Activated naive CD4-positive, alpha-beta T cell treated with anti-CD3 and anti-CD28 coated beads, Interleukin-2, amount 50 U/mL, for 72 hours (primary cell): ENCODE results near the gene DGKA. TPM values are rescaled to one million over a fixed set of nuclear protein-coding genes. Genes with fewer than 3 reads are reported as not detected.
A peak's percentile ranks its signal among the peaks of the same experiment; 100 is the strongest.
"Not testable (repeated sequence)": the region's sequence is repeated elsewhere in the genome, so short reads cannot be mapped to it uniquely, and the experiment has no call there.

Experiments
- ATAC-seq, 2 donors: fragments of 150-1000 bp; cut with Tn5 transposase; 2 replicates each; pipeline ENCODE4 v1.10.0; 2021; ENCODE audit warnings: mild to moderate bottlenecking in 2 of 2, moderate library complexity in 2 of 2
- DNase-seq, 2 donors: peaks; one replicate each; pipeline ENCODE4 v3.0.0; 2021 to 2022; ENCODE audit warnings: low spot score in 2 of 2
- H3K27ac Mint-ChIP-seq, 2 donors: one replicate each; pipeline ENCODE4 v1.8.0; 2022; ENCODE audit warnings: mild to moderate bottlenecking in 2 of 2, mixed read lengths in 2 of 2
- H3K36me3 Mint-ChIP-seq, 2 donors: one replicate each; pipeline ENCODE4 v1.8.0; 2022; ENCODE audit warnings: mixed read lengths in 2 of 2
- H3K9me3 Mint-ChIP-seq, 2 donors: one replicate each; pipeline ENCODE4 v1.8.0; 2022; ENCODE audit warnings: mixed read lengths in 2 of 2
- total RNA-seq, 2 donors: library from RNA; stranded (reverse); gene quantifications; one replicate each; pipeline ENCODE4 v1.2.3, GENCODE V29; 2022

Gene DGKA
- 100 to 1,000 TPM; 386 to 441 TPM for total RNA-seq

- DNase-seq (peak; percentile 81 to 83), ATAC-seq (peak; percentile 40 to 60)
- peak within 1 kb of the TSS; percentile 97 to 100 for H3K27ac Mint-ChIP-seq
- peaks cover 39 to 51% of the 10 kb centered on the region in 2 donors for H3K36me3 Mint-ChIP-seq
- no peaks in the 10 kb centered on the region for H3K9me3 Mint-ChIP-seq
Observed at GRCh38 chr12:55930771-55931316, at the start of gene DGKA. DGKA (plus strand) TSS chr12:55931162; CDS start chr12:55936504, 5,342 bp downstream.

- DNase-seq, result no peak
- no peak for ATAC-seq
- no peaks in the 10 kb centered on the region for H3K9me3 Mint-ChIP-seq
- H3K36me3 Mint-ChIP-seq, result no peaks in the 10 kb centered on the region
- no peak overlapping the region for H3K27ac Mint-ChIP-seq
Observed at GRCh38 chr12:55885113-55885512, 45.8 kb upstream of the DGKA start.

GRCh38 chr12:55891310-55891709 lies 39.7 kb upstream of the DGKA start:
- H3K27ac Mint-ChIP-seq, result no peak overlapping the region
- no peak for ATAC-seq
- H3K36me3 Mint-ChIP-seq, result no peaks in the 10 kb centered on the region

DNA sequence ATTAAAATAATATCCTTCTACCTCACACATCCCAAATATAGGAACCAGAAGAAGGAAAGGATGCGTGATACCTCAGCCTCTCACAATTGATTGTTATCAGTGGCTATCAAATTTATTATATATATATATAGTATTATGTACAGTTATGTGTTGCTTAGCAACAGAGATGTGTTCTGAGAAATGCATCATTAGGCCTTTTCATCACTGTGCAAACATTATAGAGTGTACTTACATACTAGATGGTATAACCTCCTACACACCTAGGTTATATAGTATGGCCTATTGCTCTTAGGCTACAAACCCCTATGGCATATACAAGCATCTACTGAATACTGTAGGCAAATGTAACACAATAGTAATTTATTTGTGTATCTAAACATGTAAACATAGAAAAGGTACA lies 37.2 kb upstream of the DGKA start:
- Mint-ChIP-seq H3K9me3 (no peaks in the 10 kb centered on the region), H3K36me3 (no peaks in the 10 kb centered on the region), H3K27ac (no peak overlapping the region)
- DNase-seq (no peak), ATAC-seq (no peak)

More at GRCh38 chr12:55891310-55891709, 39.7 kb upstream of the DGKA start:
- no peaks in the 10 kb centered on the region for H3K9me3 Mint-ChIP-seq
- no peak for DNase-seq

GRCh38 chr12:55899082-55899481 lies 31.9 kb upstream of the DGKA start:
- Mint-ChIP-seq H3K27ac (peak overlapping the region; percentile 46 to 60), H3K36me3 (no peaks in the 10 kb centered on the region), H3K9me3 (no peaks in the 10 kb centered on the region)
- DNase-seq, result peak in 1 of 2 donors; percentile 31
- ATAC-seq, result peak; percentile 97 to 99

DNA sequence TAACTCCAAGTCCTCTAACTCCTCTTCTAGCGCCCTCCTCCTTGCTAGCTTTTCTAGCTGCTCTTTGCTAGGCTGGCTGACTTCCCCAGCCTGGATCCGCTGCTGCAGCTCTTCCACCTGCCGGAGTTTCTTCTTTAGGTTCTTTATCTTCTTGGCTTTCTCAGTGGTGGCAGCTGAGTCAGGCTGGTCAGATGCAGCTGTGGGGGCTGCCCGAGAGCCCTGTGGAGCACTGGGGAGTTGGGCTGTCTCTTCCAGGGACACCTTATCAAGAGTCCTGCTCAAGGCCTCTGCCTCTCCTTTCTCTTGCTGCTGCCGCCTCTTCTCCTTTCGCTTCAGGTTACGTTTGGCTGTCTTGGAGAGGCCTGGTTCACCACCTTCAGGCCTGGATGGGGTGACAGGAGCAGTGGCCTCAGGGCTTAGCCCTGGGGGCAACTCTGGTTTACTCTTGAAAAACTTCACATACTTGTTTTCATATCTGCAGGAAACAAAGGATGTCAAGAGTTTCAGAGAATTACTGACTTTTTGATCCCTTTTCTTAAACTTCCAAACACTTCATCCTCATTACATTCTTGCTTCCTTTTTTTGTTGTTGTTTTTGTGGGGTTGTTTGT lies 29.0 kb upstream of the DGKA start:
- Mint-ChIP-seq H3K27ac (peak overlapping the region; percentile 54 to 58), H3K36me3 (no peaks in the 10 kb centered on the region), H3K9me3 (no peaks in the 10 kb centered on the region)
- ATAC-seq, result no peak
- no peak for DNase-seq

GRCh38 chr12:55906056-55906455 lies 24.9 kb upstream of the DGKA start:
- Mint-ChIP-seq H3K27ac (no peak overlapping the region), H3K36me3 (no peaks in the 10 kb centered on the region), H3K9me3 (no peaks in the 10 kb centered on the region)
- no peak for ATAC-seq
- DNase-seq, result no peak

- no peaks in the 10 kb centered on the region for H3K9me3 Mint-ChIP-seq
- no peak for ATAC-seq
Observed at GRCh38 chr12:55908726-55909512, 22.0 kb upstream of the DGKA start.

GRCh38 chr12:55909513-55909884 lies 21.5 kb upstream of the DGKA start:
- no peak for DNase-seq
- Mint-ChIP-seq H3K9me3 (no peaks in the 10 kb centered on the region), H3K36me3 (peaks cover 7 to 19% of the 10 kb centered on the region in 2 donors), H3K27ac (peak overlapping the region in 1 of 2 donors; percentile 46)
- no peak for ATAC-seq

More at GRCh38 chr12:55908726-55909512, 22.0 kb upstream of the DGKA start:
- no peak for DNase-seq
- peak overlapping the region in 1 of 2 donors; percentile 46 for H3K27ac Mint-ChIP-seq
- peaks cover 7 to 13% of the 10 kb centered on the region in 2 donors for H3K36me3 Mint-ChIP-seq

GRCh38 chr12:55912908-55913307 lies 18.1 kb upstream of the DGKA start:
- DNase-seq, result no peak
- no peak for ATAC-seq
- H3K27ac Mint-ChIP-seq, result peak overlapping the region in 1 of 2 donors; percentile 86
- peaks cover 7 to 23% of the 10 kb centered on the region in 2 donors for H3K36me3 Mint-ChIP-seq
- no peaks in the 10 kb centered on the region for H3K9me3 Mint-ChIP-seq

- Mint-ChIP-seq H3K27ac (peak overlapping the region in 1 of 2 donors; percentile 86), H3K36me3 (peaks cover 7 to 23% of the 10 kb centered on the region in 2 donors), H3K9me3 (no peaks in the 10 kb centered on the region)
- peak in 1 of 2 donors; percentile 22 for ATAC-seq
- no peak for DNase-seq
Observed at GRCh38 chr12:55915482-55915859, 15.5 kb upstream of the DGKA start.

DNA sequence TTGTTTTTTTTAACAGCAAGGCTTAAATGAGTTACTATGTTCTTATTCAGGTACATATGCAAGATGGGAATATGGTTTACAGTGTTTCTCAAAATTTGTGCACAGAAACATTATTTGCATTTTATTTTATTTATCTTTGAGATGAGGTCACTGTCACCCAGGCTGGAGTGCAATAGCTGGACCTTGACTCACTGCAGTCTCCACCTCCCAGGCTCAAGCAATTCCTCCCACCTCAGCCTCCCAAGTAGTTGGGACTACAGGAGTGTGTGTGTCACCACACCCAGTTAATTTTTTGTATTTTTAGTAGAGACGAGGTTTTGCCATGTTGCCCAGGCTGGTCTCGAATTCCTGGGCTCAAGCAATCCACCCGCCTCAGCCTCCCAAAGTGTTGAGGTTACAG lies 11.9 kb upstream of the DGKA start:
- not testable (repeated sequence) for H3K9me3 Mint-ChIP-seq, DNase-seq, ATAC-seq, H3K27ac Mint-ChIP-seq
- H3K36me3 Mint-ChIP-seq, result peaks cover 2 to 19% of the 10 kb centered on the region in 2 donors

- DNase-seq (no peak), ATAC-seq (no peak)
- H3K9me3 Mint-ChIP-seq, result peaks cover 0 to 4% of the 10 kb centered on the region in 2 donors
- no peak overlapping the region for H3K27ac Mint-ChIP-seq
- H3K36me3 Mint-ChIP-seq, result peaks cover 24 to 36% of the 10 kb centered on the region in 2 donors
Observed at GRCh38 chr12:55922126-55922525, 8.8 kb upstream of the DGKA start.

GRCh38 chr12:55923648-55924047 lies 7.3 kb upstream of the DGKA start:
- H3K9me3 Mint-ChIP-seq, result not testable (repeated sequence)

DNA sequence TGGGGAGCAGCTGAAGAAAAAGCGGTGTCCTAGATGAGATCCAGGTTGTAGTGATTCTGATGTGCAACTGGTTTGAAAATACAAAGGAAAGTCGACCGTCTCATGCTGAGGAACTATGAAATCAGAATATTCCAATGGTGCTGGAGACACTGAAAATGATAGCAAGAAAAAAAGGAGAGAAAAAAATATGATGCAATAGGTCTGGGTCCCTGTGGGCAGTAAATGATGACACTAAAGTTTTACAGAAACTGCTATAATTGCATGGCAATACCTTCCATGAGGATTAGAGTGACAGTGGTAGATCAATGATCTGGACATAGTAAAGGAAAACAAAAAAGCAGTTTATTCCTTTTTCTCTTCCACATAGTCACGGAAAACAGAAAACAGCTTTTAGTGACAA lies 5.6 kb upstream of the DGKA start:
- Mint-ChIP-seq H3K27ac (peak overlapping the region; percentile 93 to 97), H3K36me3 (peaks cover 32 to 39% of the 10 kb centered on the region in 2 donors), H3K9me3 (peaks cover 0 to 4% of the 10 kb centered on the region in 2 donors)
- no peak for ATAC-seq
- no peak for DNase-seq

More at GRCh38 chr12:55923648-55924047, 7.3 kb upstream of the DGKA start:
- not testable (repeated sequence) for ATAC-seq, DNase-seq, H3K27ac Mint-ChIP-seq
- peaks cover 32 to 39% of the 10 kb centered on the region in 2 donors for H3K36me3 Mint-ChIP-seq

DNA sequence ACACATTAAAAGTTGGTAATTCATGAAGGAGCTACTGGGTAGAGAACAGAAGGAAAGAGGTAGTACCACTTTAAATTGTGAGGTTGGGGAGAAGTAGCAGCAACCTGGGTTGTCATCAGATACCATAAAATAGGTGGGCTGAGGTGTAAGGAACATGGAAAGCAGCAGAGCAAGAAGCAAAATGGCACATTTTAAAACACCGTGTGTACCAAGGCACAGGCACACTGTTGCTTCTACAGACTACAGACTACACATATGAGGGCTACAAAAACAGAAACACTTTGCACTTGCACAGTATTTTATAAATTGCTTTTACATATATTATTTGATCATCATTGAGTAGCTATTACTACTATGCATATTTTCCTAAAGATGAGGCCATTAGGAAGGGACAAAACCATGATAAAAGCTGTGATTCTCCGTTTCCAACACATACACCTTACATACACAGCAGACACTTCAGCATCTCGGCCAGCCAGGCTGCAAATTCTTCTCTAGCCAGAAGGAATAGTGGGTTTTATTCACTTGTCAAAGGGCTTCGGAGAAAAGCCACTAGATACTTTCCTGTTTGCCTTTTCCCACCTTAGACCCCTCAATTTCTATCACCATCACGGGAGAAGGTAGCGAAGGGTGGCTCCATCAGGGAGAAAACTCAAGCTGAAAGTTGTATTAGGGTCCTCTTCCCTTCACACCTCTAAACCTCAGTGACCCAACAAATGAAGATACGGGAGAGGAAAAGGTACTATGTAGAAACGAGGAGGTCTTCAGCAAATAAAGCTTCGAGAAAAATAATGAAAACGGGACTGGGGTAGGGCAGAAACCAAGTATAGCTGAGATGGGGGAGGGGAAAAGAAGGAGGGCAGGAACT lies 4.9 kb upstream of the DGKA start:
- Mint-ChIP-seq H3K27ac (peak overlapping the region; percentile 93 to 97), H3K9me3 (peaks cover 0 to 4% of the 10 kb centered on the region in 2 donors), H3K36me3 (peaks cover 35 to 42% of the 10 kb centered on the region in 2 donors)
- DNase-seq (no peak), ATAC-seq (no peak)
